Peyer's patch (tissue), 4 donors: ENCODE results near the gene USP32. TPM values are rescaled to one million over a fixed set of nuclear protein-coding genes. Genes with fewer than 3 reads are reported as not detected.

ENCODE experiments used
- DNase-seq, 3 donors: peaks; one replicate each; pipeline ENCODE4 v3.0.0-alpha.2; 2017 to 2019
- H3K27ac ChIP-seq, 4 donors: fragments of 200-600 bp; sonication (generic); one replicate each; pipeline ENCODE4 v1.5.1; 2016 to 2019
- H3K27me3 ChIP-seq, 2 donors: fragments of 200-600 bp; sonication (generic); one replicate each; pipeline ENCODE4 v1.5.1; 2019
- H3K36me3 ChIP-seq, 3 donors: fragments of 200-600 bp; sonication (generic); one replicate each; pipeline ENCODE4 v1.5.1; 2016 to 2019
- H3K4me1 ChIP-seq, 4 donors: fragments of 200-600 bp; sonication (generic); one replicate each; pipeline ENCODE4 v1.5.1; 2016 to 2019
- H3K4me3 ChIP-seq, 4 donors: fragments of 200-600 bp; sonication (generic); 1 replicate in 3 of 4; 2 replicates in 1 of 4; pipeline ENCODE4 v1.5.1; 2016 to 2019; ENCODE audit warnings: mild to moderate bottlenecking in 1 of 4
- H3K9me3 ChIP-seq, 4 donors: fragments of 200-600 bp; sonication (generic); one replicate each; pipeline ENCODE4 v1.5.1; 2016 to 2019; ENCODE audit warnings: mild to moderate bottlenecking in 1 of 4
- CTCF ChIP-seq, 6 experiments: fragments of 450-650 bp in 4 of 6; fragments of 200-600 bp in 2 of 6; sonication (generic) in 1 of 6; IDR thresholded peaks; one replicate each; pipeline ENCODE4 v1.5.1; 2017 to 2019; ENCODE audit warnings: antibody characterized with exemption in 6 of 6, mild to moderate bottlenecking in 3 of 6, moderate library complexity in 1 of 6
- POLR2A ChIP-seq, 2 donors: fragments of 450-650 bp; IDR thresholded peaks; one replicate each; pipeline ENCODE4 v1.5.1; 2017; ENCODE audit warnings: antibody characterized with exemption in 2 of 2, mild to moderate bottlenecking in 2 of 2, moderate library complexity in 2 of 2
- total RNA-seq, 4 donors: library from RNA; depleted of rRNA; stranded (reverse); fragments of >200 nt; gene quantifications; one replicate each; pipeline ENCODE4 v1.1.0, GENCODE V29; 2016

The USP32 gene
- total RNA-seq, 4 donors from 2014 or later: 31.5 to 52.8 (median 48.6) TPM

DNA sequence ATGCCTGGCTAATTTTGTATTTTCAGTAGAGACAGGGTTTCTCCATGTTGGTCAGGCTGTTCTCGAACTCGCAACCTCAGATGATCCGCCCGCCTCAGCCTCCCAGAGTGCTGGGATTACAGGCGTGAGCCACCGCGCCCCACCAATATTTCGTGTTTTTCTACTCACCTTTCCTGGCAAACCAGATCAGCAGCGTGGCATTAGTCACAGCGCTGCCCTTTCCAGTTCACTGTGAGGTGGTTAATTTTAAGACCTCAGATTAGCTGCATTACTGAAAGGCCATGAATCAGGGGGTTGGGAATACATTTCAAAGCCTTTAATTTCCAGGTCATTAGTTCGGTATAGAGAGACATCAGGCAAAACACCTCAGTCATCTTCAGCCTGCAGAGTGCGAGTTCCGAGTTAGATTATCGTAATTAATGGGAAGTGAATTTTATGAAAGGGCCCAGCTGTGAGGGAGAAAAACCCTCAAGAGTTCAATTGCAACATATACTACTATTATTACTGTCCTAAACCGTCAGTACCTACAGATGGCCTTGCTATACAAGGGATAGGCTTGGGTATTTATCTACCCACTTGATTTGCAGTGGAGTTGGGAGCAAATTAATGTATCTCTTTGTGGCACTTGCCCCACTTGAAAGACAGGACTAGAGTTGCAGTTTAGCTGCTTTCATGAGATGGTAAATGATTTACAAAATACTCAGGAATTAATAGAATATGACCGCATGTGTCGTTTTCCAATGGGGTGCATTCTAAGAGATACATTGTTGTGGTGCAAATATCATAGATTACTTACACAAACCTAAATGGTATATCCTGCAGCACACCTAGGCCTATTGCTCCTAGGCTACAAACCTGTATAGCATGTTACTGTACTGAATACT lies 2.1 kb upstream of the USP32 start:
- Histone ChIP-seq H3K9me3 (no peaks in the 10 kb centered on the region), H3K4me1 (peaks cover 0 to 20% (median 0%) of the 10 kb centered on the region in 4 donors), H3K27ac (no peak overlapping the region), H3K36me3 (no peaks in the 10 kb centered on the region), H3K4me3 (no peak overlapping the region), H3K27me3 (no peaks in the 10 kb centered on the region)
- TF ChIP-seq CTCF (IDR thresholded peaks at IDR 0.05) (no peak), POLR2A (IDR thresholded peaks at IDR 0.05) (no peak)
- DNase-seq: no peak

GRCh38 chr17:60392845-60393702 lies 1.1 kb upstream of the USP32 start:
- Histone ChIP-seq H3K27ac (peak overlapping the region; percentile 87 to 95 (median 90)), H3K36me3 (no peaks in the 10 kb centered on the region), H3K4me3 (peak overlapping the region; percentile 91 to 96 (median 92)), H3K9me3 (no peaks in the 10 kb centered on the region), H3K27me3 (no peaks in the 10 kb centered on the region), H3K4me1 (peaks cover 0 to 20% (median 0%) of the 10 kb centered on the region in 4 donors)
- TF ChIP-seq CTCF (IDR thresholded peaks at IDR 0.05) (no peak), POLR2A (IDR thresholded peaks at IDR 0.05) (no peak)
- DNase-seq: peak in 2 of 3 donors; percentile 48 to 52

DNA sequence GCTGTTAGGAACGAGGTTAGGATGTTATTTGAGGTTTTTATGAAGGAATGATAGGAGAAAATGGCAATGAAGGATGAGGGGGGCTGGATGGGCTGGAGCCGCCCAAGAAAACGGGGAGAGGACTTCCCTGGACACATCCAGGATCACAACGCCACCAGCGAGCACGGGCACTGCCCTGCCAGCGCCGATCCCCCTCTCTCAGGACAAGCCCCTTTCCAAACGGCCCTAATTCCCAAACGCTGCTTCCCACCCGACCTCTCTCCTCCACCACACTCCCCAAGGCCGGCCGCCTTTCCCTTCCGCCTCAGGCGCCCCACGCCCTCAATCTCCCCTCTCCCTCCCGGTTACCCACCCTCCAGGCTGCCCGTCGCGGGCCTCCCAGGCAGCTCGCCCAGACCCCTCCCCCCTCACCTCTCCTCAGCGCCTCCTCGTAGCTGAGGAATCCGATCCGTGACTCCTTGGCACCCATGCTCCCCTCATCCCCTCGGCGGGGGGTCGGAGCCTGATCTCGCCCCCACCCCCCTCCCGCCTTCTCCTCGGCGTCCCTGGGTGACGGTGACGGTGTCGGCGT lies 377 bp downstream of the USP32 start:
- Histone ChIP-seq H3K4me1 (peaks cover 0 to 20% (median 0%) of the 10 kb centered on the region in 4 donors), H3K27ac (peak overlapping the region; percentile 87 to 95 (median 90)), H3K9me3 (no peaks in the 10 kb centered on the region), H3K36me3 (no peaks in the 10 kb centered on the region), H3K27me3 (no peaks in the 10 kb centered on the region), H3K4me3 (peak overlapping the region; percentile 91 to 96 (median 92))
- no peak for TF ChIP-seq POLR2A (IDR thresholded peaks at IDR 0.05)
- no peak for TF ChIP-seq CTCF (IDR thresholded peaks at IDR 0.05)
- no peak for DNase-seq

GRCh38 chr17:60390925-60391470 lies 935 bp downstream of the USP32 start:
- TF ChIP-seq POLR2A (IDR thresholded peaks at IDR 0.05) (no peak), CTCF (IDR thresholded peaks at IDR 0.05) (no peak)
- Histone ChIP-seq H3K4me3 (peak overlapping the region; percentile 91 to 96 (median 92)), H3K4me1 (peaks cover 0 to 24% (median 0%) of the 10 kb centered on the region in 4 donors), H3K9me3 (no peaks in the 10 kb centered on the region), H3K27ac (peak overlapping the region; percentile 87 to 95 (median 90)), H3K27me3 (no peaks in the 10 kb centered on the region), H3K36me3 (no peaks in the 10 kb centered on the region)
- peak; percentile 36 to 56 (median 47) for DNase-seq

- TF ChIP-seq POLR2A (IDR thresholded peaks at IDR 0.05) (no peak), CTCF (IDR thresholded peaks at IDR 0.05) (no peak)
- Histone ChIP-seq H3K4me3 (peak overlapping the region in 1 of 4 donors; percentile 91), H3K9me3 (no peaks in the 10 kb centered on the region), H3K27ac (peak overlapping the region in 2 of 4 donors; percentile 2 to 95), H3K36me3 (no peaks in the 10 kb centered on the region), H3K4me1 (peaks cover 0 to 24% (median 0%) of the 10 kb centered on the region in 4 donors), H3K27me3 (no peaks in the 10 kb centered on the region)
- no peak for DNase-seq
Observed at GRCh38 chr17:60390186-60390585, 1.7 kb downstream of the USP32 start.
